Measurements from ENCODE around the gene PGLYRP4. TPM values are rescaled to one million over a fixed set of nuclear protein-coding genes. Genes with fewer than 3 reads are reported as not detected.

PGLYRP4 gene
- total and polyA plus RNA-seq, 11 donors: not detected

- H3K27ac ChIP-seq: no peak within 1 kb of the TSS
- peaks cover 0 to 10% (median 0%) of the 10 kb centered on the region in 9 donors for H3K27me3 ChIP-seq
- no peaks in the 10 kb centered on the region for H3K9me3 ChIP-seq
- WGBS, 4 donors: 84 to 89% (median 86%) methylated on average over 1 of the region's 1 CpG
- TF ChIP-seq CTCF (IDR thresholded peaks at IDR 0.05): no peak
- no peak for TF ChIP-seq POLR2A (IDR thresholded peaks at IDR 0.05)
- no peaks in the 10 kb centered on the region for H3K36me3 ChIP-seq
- no peak for DNase-seq
- peak in 2 of 4 donors; percentile 31 to 51 for ATAC-seq
- no peak within 1 kb of the TSS for H3K4me3 ChIP-seq
- intact Hi-C loops (cut with DNase I): no loop called here
- H3K4me1 ChIP-seq: peaks cover 0 to 26% (median 0%) of the 10 kb centered on the region in 12 donors
These were observed 26.9 kb upstream of the PGLYRP4 start, which contains the start of gene S100A12 for GRCh38 chr1:153375511-153375910. TSS of gene S100A12 (minus strand) at chr1:153375621. CDS start at chr1:153374592, 1,029 bp downstream.

- Histone ChIP-seq H3K4me1 (peaks cover 0 to 26% (median 0%) of the 10 kb centered on the region in 12 donors), H3K27ac (peak overlapping the region in 1 of 12 donors; percentile 3), H3K9me3 (no peaks in the 10 kb centered on the region), H3K4me3 (no peak overlapping the region), H3K27me3 (peaks cover 0 to 10% (median 0%) of the 10 kb centered on the region in 9 donors), H3K36me3 (no peaks in the 10 kb centered on the region)
- ATAC-seq (peak in 2 of 4 donors; percentile 22 to 46), DNase-seq (no peak)
- WGBS, 4 donors: 51 to 75% (median 70%) methylated on average over 2 of the region's 2 CpGs
- no peak for TF ChIP-seq CTCF (IDR thresholded peaks at IDR 0.05)
- no peak for TF ChIP-seq POLR2A (IDR thresholded peaks at IDR 0.05)
- intact Hi-C loops (cut with DNase I): no loop called here
These were observed 25.4 kb upstream of the PGLYRP4 start for GRCh38 chr1:153374071-153374470.

- no peaks in the 10 kb centered on the region for H3K36me3 ChIP-seq
- WGBS, 4 donors: 83 to 86% (median 84%) methylated on average over 2 of the region's 2 CpGs
- TF ChIP-seq POLR2A (IDR thresholded peaks at IDR 0.05) (no peak), CTCF (IDR thresholded peaks at IDR 0.05) (no peak)
- H3K27ac ChIP-seq: no peak overlapping the region
- H3K4me3 ChIP-seq: no peak overlapping the region
- DNase-seq: no peak
- ATAC-seq: no peak
- H3K27me3 ChIP-seq: peaks cover 0 to 5% (median 0%) of the 10 kb centered on the region in 9 donors
- peaks cover 0 to 22% (median 0%) of the 10 kb centered on the region in 12 donors for H3K4me1 ChIP-seq
- intact Hi-C loops (cut with DNase I): no loop called here
- no peaks in the 10 kb centered on the region for H3K9me3 ChIP-seq
These were observed 23.9 kb upstream of the PGLYRP4 start for GRCh38 chr1:153372571-153372970.

GRCh38 chr1:153371231-153371630, 22.6 kb upstream of the PGLYRP4 start:
- Histone ChIP-seq H3K27ac (no peak overlapping the region), H3K9me3 (no peaks in the 10 kb centered on the region), H3K4me3 (no peak overlapping the region), H3K36me3 (no peaks in the 10 kb centered on the region), H3K27me3 (no peaks in the 10 kb centered on the region), H3K4me1 (peaks cover 0 to 34% (median 0%) of the 10 kb centered on the region in 12 donors)
- WGBS, 4 donors: 83 to 100% (median 92%) methylated on average over 1 of the region's 1 CpG
- no peak for TF ChIP-seq POLR2A (IDR thresholded peaks at IDR 0.05)
- TF ChIP-seq CTCF (IDR thresholded peaks at IDR 0.05): no peak
- ATAC-seq: no peak
- intact Hi-C loops (cut with DNase I): no loop called here
- DNase-seq: no peak

All from heart left ventricle (tissue), 16 donors.